NB4 (cell line): ENCODE measurements around the gene PTCD1.

ENCODE experiments used
- CTCF ChIP-seq: IDR thresholded peaks from one replicate; pipeline ENCODE4 v1.5.1; 2012; ENCODE audit warnings: low read depth, low read length
- POLR2A ChIP-seq: IDR thresholded peaks from 2 replicates; pipeline ENCODE4 v1.6.1; 2011; ENCODE audit warnings: mild to moderate bottlenecking; ENCODE audit not compliant: insufficient read length; ENCODE audit errors: extremely low read depth
- TF ChIP-seq, protein P1 (sequence below): IDR thresholded peaks from 2 replicates; pipeline ENCODE4 v1.6.1; 2011; ENCODE audit warnings: low read depth, low read length

DNA sequence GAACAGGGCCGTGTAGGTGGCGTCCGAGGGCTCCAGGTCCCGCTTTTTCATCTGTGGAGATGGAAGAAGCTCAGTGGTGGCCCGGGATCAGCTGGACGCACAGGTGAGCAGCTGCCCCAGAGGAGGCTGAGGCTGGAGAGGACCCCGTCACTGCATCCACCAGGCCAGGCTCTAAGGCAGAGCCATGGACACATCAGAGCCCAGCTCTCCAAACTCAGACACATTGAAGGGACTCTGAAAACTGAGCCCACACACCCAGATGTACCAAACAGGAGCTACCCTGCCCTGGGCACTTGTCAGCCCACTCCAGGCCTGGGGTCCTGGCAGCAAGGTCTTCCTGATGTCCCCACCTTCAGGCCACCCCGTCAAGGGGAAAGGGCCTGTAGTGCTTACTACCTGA, 8.8 kb downstream of the PTCD1 start:
- no peak for TF ChIP-seq CTCF
- no peak for TF ChIP-seq POLR2A
- TF ChIP-seq, protein P1, sequence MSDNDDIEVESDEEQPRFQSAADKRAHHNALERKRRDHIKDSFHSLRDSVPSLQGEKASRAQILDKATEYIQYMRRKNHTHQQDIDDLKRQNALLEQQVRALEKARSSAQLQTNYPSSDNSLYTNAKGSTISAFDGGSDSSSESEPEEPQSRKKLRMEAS = no peak
